Urinary bladder (tissue), 4 donors: ENCODE results near the gene SLC12A8. TPM values are rescaled to one million over a fixed set of nuclear protein-coding genes. Genes with fewer than 3 reads are reported as not detected.

ENCODE experiments used
- DNase-seq: peaks from one replicate; pipeline ENCODE4 v3.0.0-alpha.2; 2015; ENCODE audit errors: extremely low spot score
- H3K27ac ChIP-seq: one replicate; pipeline ENCODE4 v1.5.1; 2013; ENCODE audit warnings: low read depth, mild to moderate bottlenecking, moderate library complexity
- H3K36me3 ChIP-seq: one replicate; pipeline ENCODE4 v1.6.1; 2013; ENCODE audit warnings: mild to moderate bottlenecking, moderate library complexity; ENCODE audit not compliant: insufficient read depth
- H3K4me1 ChIP-seq: one replicate; pipeline ENCODE4 v1.6.1; 2013; ENCODE audit warnings: mild to moderate bottlenecking, moderate library complexity; ENCODE audit not compliant: insufficient read depth
- H3K4me3 ChIP-seq: one replicate; pipeline ENCODE4 v1.5.1; 2013; ENCODE audit warnings: low read depth, low read length
- WGBS: extraction: QIAGEN DNeasy Blood & Tissue Kit; methylation state at CpG from one replicate; pipeline ENCODE4 v1.1.7; 2013; 5-methylcytosine and 5-hydroxymethylcytosine counted together
- polyA plus RNA-seq: library from polyadenylated mRNA; stranded (reverse); fragments of 200-250 nt; gene quantifications from one replicate; pipeline ENCODE4 v1.2.3, GENCODE V29; 2013
- total RNA-seq: library from RNA; depleted of rRNA; stranded (reverse); fragments of >200 nt; gene quantifications from one replicate; pipeline ENCODE4 v1.2.3, GENCODE V29; 2014
- donor health status: healthy with polysubstance abuse.
- donor health status: healthy.

The SLC12A8 gene
- total and polyA plus RNA-seq, 2 donors = 1.4 to 2.9 TPM

DNA sequence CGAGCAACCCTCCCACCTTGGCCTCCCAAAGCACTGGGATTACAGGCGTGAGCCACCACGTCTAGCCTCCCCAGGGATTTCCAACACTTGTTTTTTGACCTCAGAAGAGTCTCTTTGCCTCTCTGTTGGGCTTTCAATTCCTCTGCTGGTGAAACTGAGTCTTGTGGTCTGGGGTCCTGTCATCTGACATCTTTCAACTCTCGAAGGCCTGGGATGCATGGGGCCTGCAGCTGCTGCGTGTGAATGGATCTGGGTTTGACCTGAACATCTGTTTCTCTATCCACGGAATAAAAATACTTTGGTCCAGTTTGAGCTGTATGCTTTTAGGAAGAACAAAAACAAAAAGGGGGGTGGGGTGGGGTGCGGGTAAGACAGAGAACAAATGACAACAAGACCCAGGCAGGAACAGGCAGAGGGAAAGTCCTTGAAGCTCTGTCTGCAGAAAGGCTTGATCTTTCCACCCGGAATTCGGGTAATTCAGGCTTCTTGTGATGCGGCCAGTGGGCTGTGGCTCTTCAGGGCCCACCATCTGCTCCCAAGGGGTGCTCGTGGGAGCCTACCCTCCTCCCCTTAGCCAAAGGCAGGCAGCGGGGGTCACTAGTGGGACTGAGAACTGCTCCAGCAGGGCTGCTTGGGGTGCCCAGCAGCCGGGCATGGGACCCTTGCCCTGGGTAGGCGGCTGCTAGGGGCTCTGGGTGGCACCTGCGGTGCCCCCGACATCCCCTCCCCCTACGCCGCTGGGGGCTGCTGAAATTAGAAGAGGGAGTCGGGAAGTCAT lies 71.5 kb downstream of the SLC12A8 start:
- no peak overlapping the region for H3K27ac ChIP-seq
- peak overlapping the region; percentile 27 for H3K4me3 ChIP-seq
- no peak for DNase-seq
- H3K36me3 ChIP-seq = no peaks in the 10 kb centered on the region
- H3K4me1 ChIP-seq = no peaks in the 10 kb centered on the region
- WGBS = 48% methylated on average over 19 of the region's 19 CpGs

DNA sequence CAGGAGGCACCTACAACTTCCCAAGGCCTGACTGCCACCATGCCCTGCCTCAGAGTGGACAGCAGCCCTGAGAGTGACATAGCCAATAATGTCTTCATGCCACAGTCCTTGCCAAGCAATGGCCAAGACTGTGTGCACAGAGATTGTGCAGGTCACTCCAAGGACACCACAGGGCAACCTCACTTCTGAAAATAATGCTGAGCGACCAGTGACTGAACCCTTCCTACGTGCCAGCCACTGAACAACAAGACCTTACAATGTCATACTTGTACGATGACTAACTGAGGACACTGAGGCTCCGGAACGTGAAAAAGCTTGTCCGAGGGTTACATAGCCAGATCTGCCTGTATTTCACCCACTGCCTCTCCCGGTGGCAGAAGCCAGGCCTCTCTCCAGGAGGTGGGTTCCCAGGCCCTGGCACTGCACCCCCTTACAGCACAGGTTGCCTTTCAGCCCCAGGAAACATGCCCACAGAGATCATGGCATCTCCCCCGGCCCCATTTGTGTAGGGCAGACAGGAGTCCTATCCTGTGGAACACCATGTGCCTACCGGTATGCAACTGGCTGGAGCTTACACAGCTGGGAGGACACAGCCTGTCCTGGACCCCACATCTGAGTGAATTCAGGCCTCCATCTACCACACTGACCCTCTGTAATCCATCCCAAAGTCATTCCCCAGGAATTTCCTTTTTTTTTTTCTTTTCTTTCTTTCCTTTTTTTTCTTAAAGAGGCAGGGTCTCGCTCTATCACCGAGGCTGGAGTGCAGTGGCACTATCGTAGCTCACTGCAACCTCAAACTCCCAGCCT lies 72.3 kb downstream of the SLC12A8 start:
- Histone ChIP-seq H3K4me1 (no peaks in the 10 kb centered on the region), H3K36me3 (no peaks in the 10 kb centered on the region), H3K27ac (peak overlapping the region; percentile 3), H3K4me3 (no peak overlapping the region)
- 83% methylated on average over 12 of the region's 12 CpGs for WGBS
- no peak for DNase-seq

DNA sequence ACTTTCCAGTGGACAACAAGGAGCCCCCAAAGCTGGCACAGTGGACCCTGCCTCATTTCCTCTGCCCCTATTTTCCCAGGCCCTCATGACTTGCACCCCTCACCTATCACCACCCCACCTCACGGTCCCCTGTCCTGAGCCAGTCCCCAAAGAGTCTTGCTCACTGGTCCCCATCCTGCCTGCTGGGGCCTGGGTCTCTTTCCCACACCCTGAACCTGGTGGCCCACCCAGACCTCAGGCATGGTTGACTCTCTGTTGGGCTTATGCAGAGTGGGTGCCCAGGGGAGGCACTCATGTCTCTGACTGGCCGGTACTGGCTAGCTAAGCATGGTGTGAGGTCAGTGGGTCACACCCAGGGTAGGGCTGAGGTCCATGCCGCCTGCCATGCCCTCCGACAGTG lies 73.2 kb downstream of the SLC12A8 start:
- no peak overlapping the region for H3K27ac ChIP-seq
- H3K4me1 ChIP-seq = no peaks in the 10 kb centered on the region
- DNase-seq = no peak
- no peaks in the 10 kb centered on the region for H3K36me3 ChIP-seq
- over 99% methylated on average over 4 of the region's 4 CpGs for WGBS
- H3K4me3 ChIP-seq = no peak overlapping the region

DNA sequence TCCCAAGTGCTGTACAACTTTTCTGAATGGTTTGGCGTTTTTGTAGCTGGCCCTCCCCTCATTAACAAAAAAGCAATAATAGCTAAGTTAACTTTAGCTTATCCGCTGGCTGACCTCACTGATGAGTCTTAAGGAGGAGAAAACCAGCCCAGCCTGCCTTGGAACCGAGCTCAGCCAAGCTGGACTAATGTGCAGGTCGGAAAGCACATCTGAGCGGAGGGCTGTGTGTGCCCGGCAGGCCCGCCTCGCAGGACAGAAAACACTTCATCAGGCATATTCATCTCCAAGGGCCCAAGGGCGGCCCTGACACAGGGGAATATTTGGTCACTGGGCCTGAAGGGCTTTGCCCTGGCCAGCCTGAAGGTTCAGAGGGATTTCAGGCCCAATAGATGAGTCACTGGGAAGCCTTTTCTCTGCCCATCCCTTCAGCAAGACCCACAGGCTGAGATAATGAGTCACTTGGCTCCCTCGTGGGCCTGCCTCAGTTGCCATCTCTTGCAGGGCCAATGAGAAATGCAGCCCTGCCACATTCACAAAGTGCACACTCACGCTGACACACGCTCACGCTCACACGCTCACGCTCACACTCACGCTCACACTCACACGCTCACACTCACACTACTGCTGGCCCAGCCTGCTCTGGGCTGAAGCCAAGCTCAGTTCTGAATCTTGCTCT lies 75.1 kb downstream of the SLC12A8 start:
- H3K4me1 ChIP-seq = no peaks in the 10 kb centered on the region
- H3K4me3 ChIP-seq = no peak overlapping the region
- WGBS = 66% methylated on average over 17 of the region's 17 CpGs
- DNase-seq = no peak
- H3K36me3 ChIP-seq = no peaks in the 10 kb centered on the region
- H3K27ac ChIP-seq = no peak overlapping the region

DNA sequence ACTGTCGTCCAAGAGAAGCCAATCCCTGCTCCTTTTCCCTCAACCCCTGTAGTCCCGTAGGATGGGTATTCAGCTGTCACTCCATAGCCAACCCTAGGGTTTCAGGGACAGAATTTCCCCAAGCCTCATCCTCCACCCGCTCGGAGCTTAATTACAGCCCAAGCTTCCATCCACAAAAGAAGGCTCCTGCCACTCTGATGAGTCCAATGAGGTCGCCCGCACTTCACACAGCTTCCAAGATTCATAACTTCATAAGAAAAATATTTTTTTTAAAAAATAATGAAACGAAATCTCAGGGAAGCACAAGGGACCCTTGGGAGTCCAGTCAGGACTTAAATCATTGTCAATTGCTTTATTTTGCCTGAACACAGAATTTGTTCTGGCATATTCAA lies 75.6 kb downstream of the SLC12A8 start:
- WGBS = 73% methylated on average over 7 of the region's 7 CpGs
- DNase-seq = no peak
- Histone ChIP-seq H3K4me3 (no peak overlapping the region), H3K27ac (no peak overlapping the region), H3K36me3 (no peaks in the 10 kb centered on the region), H3K4me1 (no peaks in the 10 kb centered on the region)

DNA sequence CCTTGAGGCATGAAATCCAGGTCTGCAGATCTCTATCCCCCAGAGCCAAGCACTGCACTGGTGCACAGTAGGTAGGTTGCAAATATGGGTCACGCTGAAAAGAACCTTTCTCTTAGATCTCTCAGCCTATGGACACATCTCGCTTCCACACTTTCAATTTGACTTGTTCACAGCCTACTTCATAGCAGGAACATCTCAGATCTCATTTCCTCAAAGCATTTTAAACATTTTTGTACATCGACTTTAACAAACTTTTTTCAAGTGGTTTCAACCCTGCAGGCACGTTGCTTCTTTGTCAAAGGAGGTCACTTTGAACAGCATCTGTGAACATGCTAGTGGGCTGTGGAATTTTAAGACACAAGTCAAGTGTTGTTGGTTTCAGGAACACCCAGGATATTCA lies 76.0 kb downstream of the SLC12A8 start:
- WGBS = 73% methylated on average over 4 of the region's 4 CpGs
- Histone ChIP-seq H3K36me3 (no peaks in the 10 kb centered on the region), H3K4me3 (no peak overlapping the region), H3K4me1 (no peaks in the 10 kb centered on the region), H3K27ac (no peak overlapping the region)
- DNase-seq = no peak

DNA sequence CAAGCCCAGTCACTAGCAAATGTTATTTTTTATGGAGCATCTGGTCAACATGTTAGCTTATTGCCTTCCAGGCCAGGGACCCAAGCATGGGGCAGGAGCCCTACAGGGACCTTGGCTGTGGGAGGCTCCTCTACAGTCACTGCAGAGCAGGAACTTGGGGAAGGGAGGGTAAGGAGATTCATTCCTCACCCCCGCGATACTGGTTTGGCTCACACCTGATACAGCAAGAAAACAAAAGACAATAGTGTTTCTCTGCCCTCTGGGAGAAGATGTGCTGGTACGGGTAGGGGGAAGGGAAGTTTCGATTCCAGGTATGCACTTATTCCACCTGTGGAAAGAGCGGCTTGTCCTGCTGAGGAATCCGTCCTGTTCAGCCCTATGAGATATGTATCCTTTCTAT lies 77.6 kb downstream of the SLC12A8 start:
- no peak overlapping the region for H3K27ac ChIP-seq
- H3K36me3 ChIP-seq = no peaks in the 10 kb centered on the region
- H3K4me1 ChIP-seq = no peaks in the 10 kb centered on the region
- 97% methylated on average over 6 of the region's 6 CpGs for WGBS
- no peak for DNase-seq
- no peak overlapping the region for H3K4me3 ChIP-seq

DNA sequence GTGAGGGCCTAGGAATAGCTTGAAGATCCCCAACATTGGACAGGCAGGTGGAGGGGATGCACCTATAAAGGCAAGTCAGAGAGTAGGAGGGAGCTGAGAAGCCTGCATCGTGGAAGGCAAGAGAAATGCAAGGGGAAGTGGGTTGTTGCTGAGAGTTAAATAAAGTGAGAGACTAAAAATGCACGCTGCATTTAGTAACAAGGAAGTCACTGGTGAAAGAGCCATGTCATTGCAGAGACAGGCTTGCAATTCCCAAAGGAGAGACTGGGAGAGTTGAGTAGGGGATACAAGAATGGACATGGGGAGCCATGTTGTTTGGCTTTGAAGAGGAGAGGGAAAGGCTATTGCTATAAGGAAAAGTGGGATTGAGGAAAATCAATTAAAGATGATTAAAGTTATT lies 79.7 kb downstream of the SLC12A8 start:
- Histone ChIP-seq H3K4me1 (peaks cover 5% of the 10 kb centered on the region), H3K36me3 (no peaks in the 10 kb centered on the region), H3K27ac (no peak overlapping the region), H3K4me3 (no peak overlapping the region)
- WGBS = 76% methylated on average over 2 of the region's 2 CpGs
- DNase-seq = no peak

DNA sequence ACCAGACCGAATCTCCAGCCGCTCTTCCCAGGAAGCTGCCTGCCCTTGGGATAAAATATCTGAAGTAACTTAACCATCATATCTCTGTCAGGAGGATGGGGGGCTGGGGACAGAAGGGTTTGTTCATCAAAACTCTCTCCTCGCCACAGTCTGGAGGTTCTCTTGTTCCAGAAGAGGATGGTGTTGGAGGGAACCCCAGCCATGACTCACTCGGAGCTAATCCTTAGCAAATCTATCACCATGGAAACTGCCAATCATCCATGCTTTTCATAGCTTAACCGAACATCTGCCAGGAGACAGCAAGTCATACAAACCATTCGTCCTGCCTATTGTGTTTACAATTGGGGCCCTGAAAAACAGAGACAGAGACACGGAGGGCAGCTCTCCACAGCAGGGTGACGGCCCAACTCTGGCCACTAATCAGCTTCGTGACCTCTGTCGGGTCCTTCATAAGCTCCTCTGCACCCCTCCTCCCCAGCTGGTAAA lies 83.0 kb downstream of the SLC12A8 start:
- H3K27ac ChIP-seq = no peak overlapping the region
- no peak for DNase-seq
- no peaks in the 10 kb centered on the region for H3K36me3 ChIP-seq
- peaks cover 5% of the 10 kb centered on the region for H3K4me1 ChIP-seq
- WGBS = 25% methylated on average over 10 of the region's 10 CpGs
- H3K4me3 ChIP-seq = no peak overlapping the region

DNA sequence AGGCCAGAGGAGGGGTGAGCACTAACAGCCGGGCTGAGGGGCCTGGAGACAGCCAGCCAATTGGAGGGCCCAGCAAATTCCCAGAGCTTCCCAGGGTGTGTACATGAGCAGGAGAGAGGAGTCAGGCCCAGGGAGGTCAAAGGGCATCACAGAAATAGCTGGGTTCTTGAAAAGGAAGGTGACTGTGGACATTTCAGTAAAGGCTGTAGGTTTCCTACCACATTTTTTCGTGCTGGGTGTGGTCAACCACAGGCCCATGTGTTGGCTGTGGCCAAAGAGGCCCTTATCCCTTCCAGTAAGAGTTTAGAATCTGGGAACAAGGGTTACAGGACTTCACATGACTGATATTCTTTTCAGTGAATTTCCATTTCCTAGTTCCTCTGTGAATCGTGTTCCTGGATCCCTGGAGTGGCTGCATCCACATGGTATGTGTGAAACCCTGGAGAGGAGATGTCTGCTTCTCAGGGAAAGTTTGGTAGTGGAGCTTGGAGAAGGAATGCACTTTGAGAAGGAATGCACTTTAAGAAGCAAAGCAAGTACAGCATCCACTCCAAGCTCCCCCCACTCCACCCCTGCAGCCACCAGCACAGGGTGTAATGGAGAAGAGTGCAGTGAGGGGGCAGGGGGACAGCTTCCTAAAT lies 83.6 kb downstream of the SLC12A8 start:
- H3K4me3 ChIP-seq = no peak overlapping the region
- 43% methylated on average over 3 of the region's 3 CpGs for WGBS
- H3K4me1 ChIP-seq = peaks cover 5% of the 10 kb centered on the region
- no peak overlapping the region for H3K27ac ChIP-seq
- no peak for DNase-seq
- no peaks in the 10 kb centered on the region for H3K36me3 ChIP-seq

DNA sequence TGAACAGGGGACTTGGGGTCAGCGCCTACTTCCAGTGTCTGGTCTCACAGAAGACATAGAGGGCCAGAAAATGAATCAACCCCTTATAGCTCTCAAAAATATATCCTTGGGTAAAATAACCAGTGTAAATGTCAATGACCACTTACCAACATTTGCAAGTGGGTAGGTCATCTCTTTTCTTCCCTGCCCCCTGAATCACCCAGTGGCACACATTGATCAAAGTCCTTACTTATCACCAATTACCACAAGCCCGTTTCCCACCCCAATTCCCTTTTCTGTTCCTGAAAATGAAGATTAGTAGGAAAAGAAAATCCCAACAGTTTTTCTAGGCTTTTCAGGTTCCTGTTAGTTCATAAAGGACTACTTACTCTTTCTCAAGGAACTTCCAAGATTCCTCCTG lies 86.2 kb downstream of the SLC12A8 start:
- Histone ChIP-seq H3K27ac (no peak overlapping the region), H3K4me3 (no peak overlapping the region), H3K4me1 (peaks cover 5% of the 10 kb centered on the region), H3K36me3 (no peaks in the 10 kb centered on the region)
- 97% methylated on average over 2 of the region's 2 CpGs for WGBS
- no peak for DNase-seq

DNA sequence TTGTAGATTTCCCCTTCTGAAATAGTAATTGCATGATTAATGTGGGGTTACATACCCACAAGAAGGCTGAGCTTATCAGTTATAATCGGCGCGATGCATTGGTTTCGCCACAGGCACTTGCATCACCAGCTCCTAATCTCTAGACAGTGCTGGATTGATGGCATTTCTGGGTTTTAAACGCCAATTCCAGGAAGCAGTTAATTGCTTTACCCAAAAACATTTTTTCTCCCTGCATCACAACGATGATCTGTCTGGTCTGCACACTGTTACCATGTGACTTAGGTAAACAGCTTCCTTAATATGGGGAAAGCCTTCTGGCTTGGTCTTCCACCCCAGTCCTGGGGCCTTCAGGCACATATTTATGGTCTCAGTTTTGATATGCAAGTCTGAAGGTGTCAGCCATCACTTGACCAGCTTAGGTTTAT lies 86.7 kb downstream of the SLC12A8 start:
- no peaks in the 10 kb centered on the region for H3K36me3 ChIP-seq
- DNase-seq = no peak
- H3K27ac ChIP-seq = no peak overlapping the region
- no peak overlapping the region for H3K4me3 ChIP-seq
- WGBS = 55% methylated on average over 6 of the region's 6 CpGs
- peaks cover 5% of the 10 kb centered on the region for H3K4me1 ChIP-seq
